Smooth muscle cell (in vitro differentiated cells): ENCODE measurements around the gene DNAJB5. TPM values are rescaled to one million over a fixed set of nuclear protein-coding genes. Genes with fewer than 3 reads are reported as not detected.

Experiments
- DNase-seq: peaks from one replicate; lab custom pipeline; 2025; ENCODE audit not compliant: unreplicated experiment; lab: John Stamatoyannopoulos, UW
- H2AFZ ChIP-seq: fragments of 200-600 bp; sonication (generic); 2 replicates; pipeline ENCODE4 v1.6.0; 2016; ENCODE audit warnings: antibody characterized with exemption, low read depth, mild to moderate bottlenecking
- H3F3A ChIP-seq: fragments of 200-600 bp; sonication (generic); 2 replicates; pipeline ENCODE4 v1.6.0; 2017; ENCODE audit warnings: antibody characterized with exemption, low read depth
- H3K27ac ChIP-seq: fragments of 200-600 bp; sonication (generic); 2 replicates; pipeline ENCODE4 v1.5.1; 2016; ENCODE audit warnings: low read depth, mild to moderate bottlenecking
- H3K27me3 ChIP-seq: fragments of 200-600 bp; sonication (generic); 2 replicates; pipeline ENCODE4 v1.6.1; 2016; ENCODE audit warnings: low read depth, mild to moderate bottlenecking
- H3K36me3 ChIP-seq: fragments of 200-600 bp; sonication (generic); 2 replicates; pipeline ENCODE4 v1.5.1; 2016; ENCODE audit warnings: low read depth
- H3K4me1 ChIP-seq: fragments of 200-600 bp; sonication (generic); 2 replicates; pipeline ENCODE4 v1.5.1; 2016; ENCODE audit warnings: low read depth
- H3K4me2 ChIP-seq: fragments of 200-600 bp; sonication (generic); 2 replicates; pipeline ENCODE4 v1.6.0; 2016; ENCODE audit warnings: mild to moderate bottlenecking
- H3K4me3 ChIP-seq: fragments of 200-600 bp; sonication (generic); 2 replicates; pipeline ENCODE4 v1.5.1; 2016; ENCODE audit warnings: mild to moderate bottlenecking
- H3K79me2 ChIP-seq: fragments of 200-600 bp; sonication (generic); 2 replicates; pipeline ENCODE4 v1.6.0; 2016; ENCODE audit warnings: low read depth, mild to moderate bottlenecking
- H3K9ac ChIP-seq: fragments of 200-600 bp; sonication (generic); 2 replicates; pipeline ENCODE4 v1.6.0; 2016; ENCODE audit warnings: low read depth
- H3K9me3 ChIP-seq: fragments of 200-600 bp; sonication (generic); replicated peaks from 2 replicates; pipeline ENCODE4 v1.5.1; 2016; ENCODE audit warnings: low read depth
- H4K20me1 ChIP-seq: fragments of 200-600 bp; sonication (generic); 2 replicates; pipeline ENCODE4 v1.6.0; 2016; ENCODE audit warnings: low read depth
- WGBS: methylation state at CpG from one replicate; pipeline ENCODE4 v1.1.7; 2016; ENCODE audit warnings: low lambda C conversion rate; 5-methylcytosine and 5-hydroxymethylcytosine counted together
- polyA plus RNA-seq: library from polyadenylated mRNA; unstranded; fragments of >200 nt; fragmentation: Nextera tagmentation; extraction: Ambion mirVana; gene quantifications from 2 replicates; pipeline ENCODE4 v1.2.1, GENCODE V29; 2016
- total RNA-seq: library from RNA; depleted of rRNA; stranded (reverse); fragments of >200 nt; gene quantifications from 2 replicates; pipeline ENCODE4 v1.2.3, GENCODE V29; 2014
- TF ChIP-seq, protein P1 (sequence below): fragments of 200-600 bp; sonication (generic); IDR thresholded peaks from 2 replicates; pipeline ENCODE4 v1.5.1; 2017; ENCODE audit warnings: borderline replicate concordance, mild to moderate bottlenecking, antibody characterized with exemption; ENCODE audit not compliant: insufficient read depth, poor library complexity, severe bottlenecking

Gene DNAJB5
- total and polyA plus RNA-seq, 2 experiments from 2014 or later: 29.6 to 30.5 TPM

GRCh38 chr9:34956648-34957047 is 32.9 kb upstream of the DNAJB5 start:
- Histone ChIP-seq H3K9ac (no peak overlapping the region), H3K27ac (no peak overlapping the region), H3K4me1 (peaks cover 12% of the 10 kb centered on the region), H3K79me2 (no peaks in the 10 kb centered on the region), H3K4me2 (no peak overlapping the region), H4K20me1 (no peaks in the 10 kb centered on the region), H3K36me3 (no peaks in the 10 kb centered on the region), H3K4me3 (no peak overlapping the region), H3K27me3 (peaks cover 60% of the 10 kb centered on the region), H3F3A (no peaks in the 10 kb centered on the region), H2AFZ (no peak overlapping the region), H3K9me3 (no peaks in the 10 kb centered on the region)
- TF ChIP-seq, protein P1, sequence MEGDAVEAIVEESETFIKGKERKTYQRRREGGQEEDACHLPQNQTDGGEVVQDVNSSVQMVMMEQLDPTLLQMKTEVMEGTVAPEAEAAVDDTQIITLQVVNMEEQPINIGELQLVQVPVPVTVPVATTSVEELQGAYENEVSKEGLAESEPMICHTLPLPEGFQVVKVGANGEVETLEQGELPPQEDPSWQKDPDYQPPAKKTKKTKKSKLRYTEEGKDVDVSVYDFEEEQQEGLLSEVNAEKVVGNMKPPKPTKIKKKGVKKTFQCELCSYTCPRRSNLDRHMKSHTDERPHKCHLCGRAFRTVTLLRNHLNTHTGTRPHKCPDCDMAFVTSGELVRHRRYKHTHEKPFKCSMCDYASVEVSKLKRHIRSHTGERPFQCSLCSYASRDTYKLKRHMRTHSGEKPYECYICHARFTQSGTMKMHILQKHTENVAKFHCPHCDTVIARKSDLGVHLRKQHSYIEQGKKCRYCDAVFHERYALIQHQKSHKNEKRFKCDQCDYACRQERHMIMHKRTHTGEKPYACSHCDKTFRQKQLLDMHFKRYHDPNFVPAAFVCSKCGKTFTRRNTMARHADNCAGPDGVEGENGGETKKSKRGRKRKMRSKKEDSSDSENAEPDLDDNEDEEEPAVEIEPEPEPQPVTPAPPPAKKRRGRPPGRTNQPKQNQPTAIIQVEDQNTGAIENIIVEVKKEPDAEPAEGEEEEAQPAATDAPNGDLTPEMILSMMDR: no peak
- WGBS: 95% methylated on average over 4 of the region's 4 CpGs
- DNase-seq: no peak

DNA sequence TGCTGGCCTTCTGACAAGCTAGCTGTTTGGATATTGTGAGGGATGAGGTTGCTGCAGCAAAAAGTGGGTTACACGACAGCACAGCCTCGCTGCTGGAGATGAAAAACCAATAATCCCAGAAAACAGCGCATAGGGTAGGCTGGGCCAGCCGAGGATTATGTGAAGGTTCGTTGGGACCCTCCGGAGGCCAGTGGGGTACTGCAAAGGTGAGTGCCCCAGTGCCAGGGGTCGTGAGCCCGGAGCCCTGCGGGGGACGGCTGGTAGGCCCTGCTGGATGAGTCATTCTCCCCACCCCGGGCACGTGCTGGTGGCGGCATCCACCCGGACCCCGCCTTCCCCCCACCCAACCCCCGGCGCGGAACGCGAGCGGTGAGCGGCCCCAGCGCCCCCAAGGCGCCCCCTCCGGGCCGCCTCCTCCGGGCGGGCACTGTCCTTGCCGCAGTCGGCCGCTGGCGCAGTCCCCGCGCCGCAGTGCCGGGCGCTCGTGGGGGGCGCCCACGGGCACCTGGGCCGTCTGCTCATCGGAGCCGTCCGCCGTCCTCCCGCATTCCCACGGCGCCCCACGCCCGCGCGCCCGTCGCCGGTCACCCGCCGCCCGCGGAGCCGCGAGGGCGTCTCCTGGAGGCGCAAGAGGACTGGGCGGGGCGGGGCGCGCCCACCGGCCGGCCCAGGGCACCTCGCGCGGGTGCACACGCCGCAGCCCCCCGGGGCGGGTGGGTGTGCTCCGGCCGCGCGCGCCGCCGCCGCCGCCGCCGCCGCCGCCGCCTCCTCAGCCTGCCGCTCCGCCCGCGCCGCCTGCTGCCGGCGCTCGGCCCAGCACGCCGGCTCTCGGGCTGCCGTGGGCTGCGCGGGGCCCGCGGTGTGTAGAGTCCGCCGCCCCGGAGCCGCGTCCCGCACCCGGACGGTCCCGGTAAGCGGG is 31.8 kb upstream of the DNAJB5 start, which contains the start of gene PHF24:
Gene PHF24, plus strand, starts transcription at position 794 of the 919 bp plus-strand sequence. CDS start 13,014 bp downstream, outside the sequence.
- Histone ChIP-seq H3K9me3 (no peaks in the 10 kb centered on the region), H3K79me2 (no peaks in the 10 kb centered on the region), H4K20me1 (no peaks in the 10 kb centered on the region), H3K36me3 (no peaks in the 10 kb centered on the region), H2AFZ (no peak within 1 kb of the TSS), H3K4me1 (peaks cover 23% of the 10 kb centered on the region), H3K4me2 (peak within 1 kb of the TSS; percentile 85), H3K4me3 (peak within 1 kb of the TSS; percentile 48), H3K9ac (no peak within 1 kb of the TSS), H3K27ac (no peak within 1 kb of the TSS), H3F3A (no peaks in the 10 kb centered on the region), H3K27me3 (peaks cover 54% of the 10 kb centered on the region)
- no peak for DNase-seq
- 2% methylated on average over 36 of the region's 116 CpGs for WGBS
- TF ChIP-seq, protein P1: no peak

DNA sequence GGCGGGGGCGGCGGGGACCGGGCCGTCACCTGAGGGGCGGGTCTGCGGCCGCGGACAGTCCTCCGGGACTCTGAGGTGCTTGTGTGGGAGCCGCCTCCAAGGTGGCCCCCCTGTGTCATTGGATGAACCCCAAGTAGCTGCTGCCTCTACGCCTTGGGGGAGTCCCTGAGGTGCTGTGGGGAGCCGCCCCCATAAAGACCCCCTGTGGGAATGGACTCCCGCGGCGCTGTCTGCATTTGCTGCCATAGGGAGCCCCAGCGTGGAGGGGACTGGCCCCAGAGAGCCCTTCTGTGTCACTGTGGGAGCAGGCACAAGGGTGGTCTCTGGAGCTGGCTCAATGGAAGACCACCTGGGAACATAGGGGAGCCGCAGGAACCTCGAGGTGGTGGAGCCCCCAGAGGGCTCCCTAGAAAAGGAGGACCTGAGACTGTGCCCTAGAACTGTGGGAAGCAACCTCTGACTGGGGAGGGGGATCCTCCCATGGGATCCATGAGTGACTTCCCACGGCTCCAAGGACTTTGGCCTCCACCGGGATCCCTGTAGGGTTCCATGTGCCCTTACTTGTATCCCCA is 31.0 kb upstream of the DNAJB5 start:
- Histone ChIP-seq H3K9ac (no peak overlapping the region), H3K9me3 (no peaks in the 10 kb centered on the region), H3K27ac (no peak overlapping the region), H3F3A (no peaks in the 10 kb centered on the region), H3K4me2 (peak overlapping the region; percentile 85), H3K4me1 (peaks cover 25% of the 10 kb centered on the region), H3K36me3 (no peaks in the 10 kb centered on the region), H4K20me1 (no peaks in the 10 kb centered on the region), H2AFZ (no peak overlapping the region), H3K79me2 (no peaks in the 10 kb centered on the region), H3K27me3 (peaks cover 54% of the 10 kb centered on the region), H3K4me3 (peak overlapping the region; percentile 45)
- WGBS: 39% methylated on average over 10 of the region's 21 CpGs
- TF ChIP-seq, protein P1: no peak
- DNase-seq: no peak
